UCSD-AML1 (cell line): Measurements from ENCODE around the gene PDK2.
A peak's percentile ranks its signal among the peaks of the same experiment; 100 is the strongest.

Experiments
- DNase-seq: peaks from one replicate; lab custom pipeline; 2025; ENCODE audit not compliant: unreplicated experiment; lab: John Stamatoyannopoulos, UW

Gene PDK2

DNA sequence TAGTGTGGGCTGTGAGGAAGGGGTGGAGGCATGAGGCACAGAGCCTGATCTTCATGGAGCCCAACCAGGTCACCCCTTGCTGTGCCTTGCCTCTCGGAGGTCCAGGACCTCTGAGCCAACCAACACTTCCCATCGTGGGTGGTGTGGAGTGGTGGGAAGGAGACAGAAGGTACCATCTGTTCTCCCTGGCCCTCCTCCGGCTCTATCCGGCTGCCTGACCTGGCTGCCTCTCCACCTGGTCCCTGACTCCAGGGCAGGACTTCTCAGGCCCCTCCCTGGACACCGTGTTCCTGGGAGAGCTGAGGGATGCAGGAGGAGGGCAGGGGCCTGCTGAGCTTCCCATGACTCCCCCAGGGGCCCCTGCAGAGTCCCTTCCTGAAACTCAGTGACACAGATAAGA, 3.9 kb downstream of the PDK2 start:
- no peak for DNase-seq

DNA sequence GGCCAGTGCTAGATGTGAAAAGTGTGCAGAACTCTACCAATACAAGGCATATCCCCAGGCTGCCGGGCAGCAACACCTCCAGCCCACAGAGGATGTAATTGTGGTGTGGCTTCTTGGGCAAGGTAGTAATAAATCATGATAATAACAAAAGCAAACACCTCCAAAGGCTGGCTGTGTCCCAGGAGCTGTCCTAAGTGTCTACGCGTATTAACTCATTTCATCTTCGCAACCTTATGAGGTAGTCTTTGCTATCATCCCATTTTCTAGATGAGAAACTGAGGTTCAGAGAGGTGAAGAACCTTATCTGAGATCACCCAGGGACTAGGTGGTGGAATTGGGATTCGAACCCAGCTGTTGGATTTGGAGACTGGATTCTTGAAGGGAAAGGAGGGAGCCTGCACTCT, 5.3 kb downstream of the PDK2 start:
- no peak for DNase-seq

DNA sequence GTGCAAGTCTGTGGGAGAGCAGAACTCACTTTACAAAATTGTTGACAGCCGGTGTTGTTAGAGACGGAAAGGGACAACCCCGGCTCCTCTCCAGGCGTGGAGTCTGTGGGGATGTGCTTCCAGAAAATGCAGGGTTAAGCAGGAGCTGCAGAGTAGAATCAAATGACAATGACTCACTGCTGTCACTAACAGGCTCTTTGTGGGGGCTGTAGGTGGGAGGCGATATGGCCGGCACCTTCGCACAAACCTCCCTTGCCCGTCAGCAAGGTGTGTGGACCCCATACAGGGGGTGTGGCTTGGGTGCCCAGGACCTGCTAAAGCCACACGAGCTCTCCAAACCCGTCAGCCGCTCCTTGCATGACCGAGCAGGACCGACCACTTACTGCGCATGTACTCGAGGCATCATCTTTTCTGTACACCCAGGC, 5.8 kb downstream of the PDK2 start:
- no peak for DNase-seq

DNA sequence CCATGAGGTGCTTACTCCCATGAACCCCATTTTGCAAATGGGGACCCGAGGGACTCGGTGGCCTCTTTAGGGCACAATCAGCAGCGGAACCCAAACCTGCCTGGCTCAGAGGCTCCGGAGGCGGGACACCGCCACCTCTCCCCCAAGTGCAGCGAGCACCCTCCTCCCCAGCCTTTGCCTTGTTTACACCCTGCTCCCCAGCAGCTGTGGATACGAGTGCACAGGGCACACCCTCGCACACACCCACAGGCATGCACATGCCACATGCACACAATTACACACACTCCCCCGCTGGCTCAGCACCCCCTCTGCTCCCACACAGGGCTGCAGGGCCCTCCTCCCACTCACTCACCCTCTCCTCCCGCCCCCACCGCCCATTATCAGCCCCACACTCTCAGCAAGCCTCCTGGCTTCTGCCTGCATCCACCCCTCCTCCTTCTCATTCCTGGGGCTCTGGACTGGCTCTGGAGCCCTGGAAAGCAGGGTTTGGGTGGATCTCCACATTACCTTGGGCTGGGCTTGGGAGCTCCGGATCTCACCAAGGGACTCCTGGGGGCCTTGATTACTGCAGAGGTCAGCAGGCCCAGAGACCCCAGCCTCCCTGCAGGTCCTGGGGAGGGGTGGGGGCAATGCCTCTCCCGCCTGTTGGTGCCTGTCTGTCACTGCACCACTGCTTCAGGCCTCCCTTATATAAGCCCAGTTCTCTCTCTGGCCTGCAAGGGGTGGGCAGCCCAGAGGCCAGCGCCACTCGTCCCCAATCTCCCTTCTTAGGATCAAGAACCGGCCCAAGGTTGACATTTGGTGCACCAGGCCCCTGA, 6.4 kb downstream of the PDK2 start:
- DNase-seq, result no peak

DNA sequence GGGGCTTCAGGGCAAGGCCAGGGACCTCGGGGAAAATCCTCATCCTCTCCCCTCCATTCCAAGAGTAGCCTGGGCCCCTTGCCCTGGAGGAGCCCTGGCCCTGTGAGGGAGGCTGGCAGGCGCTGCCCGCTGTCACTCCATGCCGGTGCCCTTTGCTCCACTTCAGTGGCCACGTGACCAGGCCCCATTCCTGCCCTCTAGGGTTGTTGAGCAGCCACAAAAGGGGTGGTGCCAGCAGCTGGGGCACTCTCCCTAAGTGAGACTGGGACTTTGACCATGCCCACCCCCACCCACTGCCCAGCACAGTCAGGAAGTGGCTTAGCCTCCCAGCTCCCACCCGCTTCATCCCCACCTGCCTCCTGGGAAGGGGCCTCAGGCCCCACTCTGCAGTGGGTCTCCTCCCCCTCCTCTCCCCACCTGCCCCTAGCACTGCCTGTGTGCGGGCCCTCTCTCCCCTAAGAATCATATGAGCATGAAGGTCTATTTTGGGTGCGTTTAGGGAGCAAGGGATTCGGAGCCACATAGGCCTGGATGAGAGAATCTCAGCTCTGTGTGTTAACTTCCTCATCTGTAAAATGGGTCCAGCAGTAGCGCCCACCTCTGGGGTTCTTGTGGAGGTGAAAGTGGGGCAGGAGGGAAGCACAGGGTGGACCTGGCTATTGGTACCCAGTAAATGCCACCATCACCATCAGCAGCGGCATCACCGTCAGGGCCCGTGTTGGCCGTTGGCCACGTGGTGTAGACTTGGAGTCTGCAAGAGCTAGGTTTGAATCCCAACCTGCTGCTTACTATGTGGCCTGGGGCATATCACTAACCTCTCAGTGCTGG, 7.2 kb downstream of the PDK2 start:
- no peak for DNase-seq

DNA sequence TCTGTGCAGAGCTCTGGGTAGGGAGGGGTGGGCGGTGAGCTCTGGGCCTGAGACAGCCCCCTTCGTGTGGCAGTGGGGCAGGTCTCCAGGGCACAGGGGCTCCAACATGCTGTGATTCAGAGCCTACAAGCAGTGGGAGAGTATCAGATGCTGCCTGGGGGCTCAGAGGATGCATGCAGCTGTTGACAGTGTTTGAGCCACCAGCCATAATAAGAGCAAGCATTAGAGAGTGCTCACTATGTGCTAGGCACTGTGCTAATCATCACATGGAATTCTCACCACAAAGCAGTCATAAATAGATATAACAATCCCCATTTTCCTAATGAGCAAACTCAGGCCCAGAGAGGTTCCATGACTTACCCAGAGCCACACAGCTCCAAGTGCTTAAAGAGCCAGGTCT, 8.1 kb downstream of the PDK2 start:
- no peak for DNase-seq

DNA sequence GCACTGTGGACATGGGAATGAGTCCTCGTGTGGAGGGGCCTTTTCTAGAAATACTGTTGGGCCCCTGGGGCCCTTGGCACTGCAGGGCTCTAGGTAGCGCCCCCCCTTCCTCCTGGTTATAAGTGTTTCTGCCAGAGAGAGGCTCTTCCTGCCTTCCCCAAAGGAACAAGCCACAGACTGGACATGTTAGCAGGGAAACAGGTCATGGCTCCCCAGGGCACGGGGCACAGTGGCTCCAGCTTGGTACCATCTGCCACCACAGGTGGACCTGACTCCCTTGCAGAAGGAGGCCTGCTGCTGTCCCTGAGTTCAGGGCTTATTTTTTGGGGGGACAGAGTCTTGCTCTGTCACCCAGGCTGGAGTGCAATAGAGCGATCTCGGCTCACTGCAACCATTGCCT, 8.8 kb downstream of the PDK2 start:
- no peak for DNase-seq

DNA sequence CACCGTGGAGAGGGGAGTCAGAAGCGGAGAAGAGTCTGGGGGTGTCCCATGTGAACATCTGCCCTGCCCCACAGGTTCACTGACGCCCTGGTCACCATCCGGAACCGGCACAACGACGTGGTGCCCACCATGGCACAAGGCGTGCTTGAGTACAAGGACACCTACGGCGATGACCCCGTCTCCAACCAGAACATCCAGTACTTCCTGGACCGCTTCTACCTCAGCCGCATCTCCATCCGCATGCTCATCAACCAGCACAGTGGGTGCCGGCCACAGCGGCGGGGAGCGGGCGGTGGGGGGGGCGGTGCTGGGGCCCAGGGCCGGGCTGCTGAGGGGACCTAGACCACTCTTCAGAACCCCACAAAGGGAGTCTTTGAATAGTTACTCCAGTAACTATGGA, 10.7 kb downstream of the PDK2 start:
- DNase-seq, result no peak

DNA sequence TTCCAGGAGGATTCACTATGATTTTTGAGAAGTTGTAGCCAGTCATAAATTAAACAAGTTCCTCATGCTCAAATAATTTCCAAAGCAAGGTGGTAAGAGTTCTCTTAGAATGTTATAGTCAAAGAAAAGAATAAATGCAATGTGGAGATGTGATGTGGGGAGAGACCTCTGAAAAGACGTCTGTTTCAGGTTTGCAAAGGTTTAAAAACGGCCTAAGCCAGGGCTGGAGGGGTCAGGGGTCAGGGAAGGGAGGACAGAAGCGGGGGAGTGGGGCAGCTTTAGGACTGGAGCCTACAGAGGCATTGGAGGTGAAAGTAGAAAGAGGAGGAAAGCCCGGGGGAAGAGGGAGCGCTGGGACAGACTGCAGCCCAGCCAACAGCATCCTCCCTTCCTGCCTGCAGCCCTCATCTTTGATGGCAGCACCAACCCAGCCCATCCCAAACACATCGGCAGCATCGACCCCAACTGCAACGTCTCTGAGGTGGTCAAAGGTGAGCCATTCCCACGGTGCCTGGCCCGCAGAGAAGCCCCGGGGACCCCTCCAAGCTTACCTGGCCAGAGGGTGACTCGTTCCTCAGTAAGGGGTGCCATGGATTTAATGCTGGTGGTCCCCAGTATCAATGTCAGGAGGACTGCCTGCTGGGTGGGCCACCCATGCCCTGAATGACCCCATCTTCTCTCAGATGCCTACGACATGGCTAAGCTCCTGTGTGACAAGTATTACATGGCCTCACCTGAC, 11.4 kb downstream of the PDK2 start:
- DNase-seq, result no peak

DNA sequence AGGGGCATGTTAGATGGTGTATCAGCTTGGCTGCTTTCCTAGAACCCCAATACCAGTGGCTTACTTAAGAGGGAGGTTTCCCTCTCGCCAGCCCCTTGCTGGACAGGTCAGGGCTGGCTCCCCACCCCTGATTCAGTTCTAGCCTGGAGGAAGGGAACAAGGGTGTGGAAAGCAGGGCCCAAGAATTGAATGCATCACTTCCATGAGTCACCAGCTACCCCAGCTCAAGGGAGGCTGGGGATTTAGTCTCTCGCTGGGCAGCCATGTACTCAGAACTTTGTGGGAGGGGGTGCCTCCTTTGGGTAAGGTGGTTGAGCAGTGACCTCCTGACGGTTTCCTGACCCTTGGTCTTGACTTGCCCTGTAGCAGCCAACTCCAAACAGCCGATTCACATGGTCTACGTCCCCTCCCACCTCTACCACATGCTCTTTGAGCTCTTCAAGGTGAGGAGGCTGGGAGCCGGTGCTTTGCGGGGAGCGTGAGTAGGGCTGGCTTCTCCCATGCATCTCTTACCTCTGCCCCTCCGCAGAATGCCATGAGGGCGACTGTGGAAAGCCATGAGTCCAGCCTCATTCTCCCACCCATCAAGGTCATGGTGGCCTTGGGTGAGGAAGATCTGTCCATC, 12.8 kb downstream of the PDK2 start:
- no peak for DNase-seq

DNA sequence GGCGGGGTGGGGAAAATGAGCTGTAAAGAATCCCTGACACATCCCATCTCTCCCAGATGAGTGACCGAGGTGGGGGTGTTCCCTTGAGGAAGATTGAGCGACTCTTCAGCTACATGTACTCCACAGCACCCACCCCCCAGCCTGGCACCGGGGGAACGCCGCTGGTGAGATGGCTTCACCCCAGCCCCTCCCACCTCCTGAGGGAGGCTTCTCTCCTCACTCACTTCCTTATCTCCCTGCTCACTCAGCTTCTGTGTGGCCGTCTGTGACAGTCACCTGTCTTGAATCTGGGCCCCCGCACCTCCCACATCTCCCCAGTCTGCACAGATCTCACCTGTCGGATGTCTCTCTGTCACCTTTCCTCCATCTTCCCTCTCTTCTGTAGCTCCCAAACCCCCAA, 13.4 kb downstream of the PDK2 start:
- DNase-seq, result no peak

DNA sequence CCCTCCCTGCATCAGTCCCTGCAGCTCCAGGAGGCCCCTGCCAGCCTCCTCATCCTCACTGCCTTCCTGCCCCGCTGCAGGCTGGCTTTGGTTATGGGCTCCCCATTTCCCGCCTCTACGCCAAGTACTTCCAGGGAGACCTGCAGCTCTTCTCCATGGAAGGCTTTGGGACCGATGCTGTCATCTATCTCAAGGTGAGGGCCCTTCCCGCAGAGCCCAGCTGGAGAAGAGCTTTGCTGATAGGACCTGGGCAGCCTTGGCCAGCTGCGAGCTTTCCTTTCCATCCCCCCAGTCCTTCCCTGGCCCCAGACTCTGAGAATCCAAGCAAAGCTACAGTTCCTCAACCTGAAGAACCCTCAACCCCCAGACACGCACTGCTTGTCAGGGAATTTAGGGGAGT, 14.1 kb downstream of the PDK2 start:
- no peak for DNase-seq

DNA sequence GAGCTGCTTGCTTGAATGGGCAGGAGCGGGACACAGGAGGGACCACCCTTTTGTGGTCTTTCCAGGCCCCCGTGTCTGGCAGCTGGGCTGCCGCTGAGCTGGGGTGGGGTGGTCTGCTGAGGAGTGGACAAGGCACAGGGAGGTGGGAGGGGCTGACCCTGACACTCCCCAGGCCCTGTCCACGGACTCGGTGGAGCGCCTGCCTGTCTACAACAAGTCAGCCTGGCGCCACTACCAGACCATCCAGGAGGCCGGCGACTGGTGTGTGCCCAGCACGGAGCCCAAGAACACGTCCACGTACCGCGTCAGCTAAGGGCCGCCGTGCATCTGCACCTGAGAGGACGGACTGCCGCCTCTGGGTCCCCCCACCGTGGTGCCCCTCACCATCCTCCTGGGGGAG, 14.6 kb downstream of the PDK2 start:
- no peak for DNase-seq

DNA sequence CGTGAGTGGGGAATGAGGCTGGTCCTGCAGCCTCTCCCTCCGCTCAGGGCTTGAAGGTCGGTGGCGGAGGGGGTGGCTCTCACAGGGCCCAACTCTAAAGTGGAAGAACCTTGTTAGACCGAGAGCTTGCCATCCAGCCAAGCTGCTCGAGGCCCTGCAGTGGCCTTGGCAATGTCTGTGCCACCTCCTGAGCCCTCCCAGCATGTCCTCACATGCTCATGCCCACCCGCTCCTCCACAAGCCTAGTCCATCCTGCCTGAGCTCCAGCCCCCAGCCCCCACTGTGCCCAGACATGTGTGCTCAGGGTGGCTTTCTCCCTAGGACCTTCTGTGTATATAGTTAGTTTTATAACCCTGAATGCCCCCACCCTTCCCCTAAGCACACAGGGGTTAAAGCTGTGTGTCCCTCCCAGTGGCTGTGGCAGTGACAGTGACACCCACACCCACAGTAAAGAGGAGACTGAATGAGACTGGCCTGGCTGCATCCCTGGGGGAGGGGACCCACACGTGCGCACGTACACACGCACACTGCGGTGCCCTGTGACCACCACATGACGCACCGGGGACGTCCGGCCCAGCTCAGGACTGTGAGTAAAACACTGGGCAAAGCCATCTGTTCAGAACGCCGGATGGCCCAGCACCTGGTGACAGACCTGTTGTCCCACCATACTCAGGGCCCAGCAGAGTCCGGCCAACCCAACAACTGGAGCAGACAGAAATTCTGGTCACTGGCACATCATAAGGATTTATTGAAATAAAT, 15.6 kb downstream of the PDK2 start:
- no peak for DNase-seq

DNA sequence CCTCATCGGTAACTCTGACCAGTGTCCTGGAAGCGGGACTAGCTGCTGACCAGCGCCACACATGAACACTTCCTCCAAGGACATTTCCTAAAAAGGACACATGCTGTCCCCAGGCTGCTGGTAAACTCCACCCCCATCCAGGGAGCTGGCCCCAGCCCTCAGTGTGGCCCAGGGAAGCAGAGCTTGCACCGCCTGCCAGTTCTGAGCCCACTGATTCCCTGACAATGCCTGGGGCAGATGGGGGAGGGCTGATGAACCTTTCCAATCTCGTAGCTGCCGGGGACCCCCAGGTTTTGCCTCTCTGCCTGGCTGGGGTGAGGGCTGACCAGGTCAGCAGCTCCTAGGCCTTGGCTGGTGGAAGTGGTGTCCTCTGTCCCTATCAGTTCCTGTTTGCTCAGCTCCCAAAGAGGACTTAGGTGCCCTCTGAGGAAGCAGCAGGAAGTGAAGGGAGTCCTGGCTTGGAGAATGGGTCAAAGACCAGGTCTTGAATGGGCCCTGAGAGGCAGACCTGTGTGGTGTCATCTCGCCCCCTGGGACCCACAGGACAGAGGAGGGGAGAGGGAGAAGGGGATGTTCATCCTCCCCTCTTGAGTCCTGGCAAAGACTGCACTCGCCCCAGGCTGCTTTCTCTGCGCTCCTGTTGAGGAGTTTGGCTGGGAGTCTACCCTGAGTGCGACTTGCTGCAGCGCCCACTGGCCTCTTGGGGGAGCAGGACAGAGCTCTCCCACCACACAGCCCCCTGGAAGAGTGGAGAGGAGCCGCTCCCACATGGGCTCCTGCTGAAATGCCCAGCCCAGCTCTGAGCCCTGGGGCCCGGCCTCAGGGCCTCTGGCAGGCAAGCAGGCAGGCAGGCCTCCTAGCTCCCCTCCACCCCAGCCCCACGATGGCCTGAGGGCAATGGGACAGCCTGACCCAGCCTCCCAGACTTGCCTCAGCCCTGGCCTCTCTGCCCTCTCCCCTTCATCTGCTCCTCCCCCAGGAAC, 16.8 kb downstream of the PDK2 start:
- DNase-seq, result no peak

DNA sequence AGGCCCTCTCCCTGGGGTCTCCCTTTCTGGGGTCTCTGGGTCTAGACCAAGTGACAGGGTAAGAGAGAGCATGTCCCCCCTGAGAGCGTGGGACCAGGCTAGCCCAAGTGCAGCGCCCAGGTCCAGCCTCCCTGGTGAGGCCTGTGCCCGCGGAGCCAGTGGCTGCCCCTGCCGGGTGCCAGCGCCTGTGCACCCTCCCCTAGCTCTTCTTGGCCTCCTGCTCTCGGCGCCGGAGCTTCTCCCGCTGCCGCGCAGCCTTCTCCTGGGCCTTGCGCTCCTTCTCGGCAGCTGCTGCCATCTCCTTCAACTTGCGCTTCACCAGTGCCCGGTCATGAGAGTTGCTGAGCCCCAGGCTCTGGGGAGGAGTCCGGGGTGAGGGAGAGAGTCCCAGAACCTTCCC, 17.5 kb downstream of the PDK2 start:
- no peak for DNase-seq

DNA sequence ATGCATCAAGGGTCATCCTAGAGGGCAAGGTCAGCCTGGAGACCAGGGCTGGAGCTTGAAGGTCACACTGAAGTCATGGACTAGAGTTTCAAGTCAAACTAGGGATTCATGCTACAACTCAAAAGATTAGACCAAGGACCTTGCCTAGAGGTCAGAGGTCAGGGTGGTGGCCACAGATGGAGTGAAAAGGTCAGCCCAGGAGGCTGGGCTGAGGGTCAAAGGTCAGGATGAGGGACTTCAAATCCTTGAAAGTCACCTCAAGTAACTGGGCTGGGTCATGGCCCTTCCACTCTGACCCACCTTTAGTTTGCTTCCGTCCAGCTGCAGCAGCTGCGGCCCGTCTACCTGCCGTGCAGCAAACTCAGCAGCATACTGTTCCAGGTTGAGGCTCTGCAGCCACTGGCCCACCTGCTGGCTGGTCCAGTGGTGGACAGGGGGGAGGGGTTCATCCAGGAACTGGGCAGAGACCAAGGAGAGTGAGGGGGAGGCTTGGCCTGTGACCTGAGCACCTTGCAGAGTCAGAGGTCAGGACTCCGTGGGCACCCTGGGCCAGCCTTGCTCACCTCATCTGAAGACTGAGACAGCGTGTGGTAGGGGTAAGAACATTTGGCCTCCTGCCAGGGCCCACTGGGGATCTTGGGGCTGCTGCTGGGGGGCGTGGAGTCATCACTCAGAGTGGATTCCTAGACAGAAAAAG, 18.6 kb downstream of the PDK2 start:
- DNase-seq, result no peak

DNA sequence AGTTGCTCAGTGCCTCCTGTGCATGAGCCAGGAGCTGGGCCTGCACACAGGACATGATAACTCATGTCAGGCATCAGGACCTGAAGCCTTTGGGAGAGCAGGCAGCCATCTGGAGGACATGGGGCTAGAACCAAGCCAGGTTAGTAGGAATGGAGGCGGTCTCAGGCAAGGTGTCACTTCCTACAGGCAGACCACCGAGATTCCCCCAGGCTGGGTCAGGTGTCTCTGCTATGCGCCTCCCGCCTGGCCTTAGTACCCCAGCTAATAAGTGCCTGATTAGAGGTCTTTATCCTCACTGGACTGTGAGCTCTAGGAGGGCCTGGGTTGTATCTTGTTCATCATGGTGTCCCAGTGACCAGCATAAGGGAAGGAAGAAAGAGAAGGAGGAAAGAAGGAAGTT, 19.2 kb downstream of the PDK2 start:
- DNase-seq, result no peak

DNA sequence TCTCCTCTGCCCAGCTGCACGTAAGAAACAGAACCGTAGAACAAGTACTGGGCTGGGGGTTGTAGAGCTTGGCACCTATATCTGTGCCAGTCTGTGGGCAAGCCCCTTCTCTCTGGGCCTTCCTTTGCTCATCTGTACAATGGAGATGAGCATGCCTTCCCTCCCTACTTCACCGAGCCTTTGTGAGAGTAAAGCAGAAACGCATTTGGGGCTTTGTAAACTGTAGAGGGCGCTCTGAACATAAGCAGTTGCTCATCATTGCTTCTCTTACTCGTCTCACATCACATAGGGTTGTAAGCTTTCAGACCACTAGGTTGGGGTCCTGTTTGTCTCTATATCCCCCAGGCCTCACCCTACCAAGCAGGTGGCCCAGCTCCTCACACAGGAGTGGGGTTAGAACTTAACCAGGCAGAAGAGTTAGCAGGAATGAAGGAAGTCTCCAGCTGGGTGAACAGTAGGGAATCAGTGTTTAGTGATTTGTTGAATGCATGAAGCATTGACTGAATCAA, 19.8 kb downstream of the PDK2 start:
- DNase-seq, result peak; percentile 50
